Activated naive CD8-positive, alpha-beta T cell treated with anti-CD3 and anti-CD28 coated beads for 36 hours (primary cell): Measurements from ENCODE around the gene HIVEP1. TPM values are rescaled to one million over a fixed set of nuclear protein-coding genes. Genes with fewer than 3 reads are reported as not detected.

Source experiments
- DNase-seq: peaks from one replicate; pipeline ENCODE4 v3.0.0; 2021
- H3K27ac Mint-ChIP-seq: one replicate; pipeline ENCODE4 v1.8.0; 2022; ENCODE audit warnings: mild to moderate bottlenecking, moderate library complexity, mixed read lengths
- H3K27me3 Mint-ChIP-seq: one replicate; pipeline ENCODE4 v1.8.0; 2022; ENCODE audit warnings: mild to moderate bottlenecking, mixed read lengths
- H3K36me3 Mint-ChIP-seq: one replicate; pipeline ENCODE4 v1.8.0; 2021; ENCODE audit warnings: mild to moderate bottlenecking, mixed read lengths
- H3K4me1 Mint-ChIP-seq: one replicate; pipeline ENCODE4 v1.8.0; 2021; ENCODE audit warnings: mixed read lengths
- H3K4me3 Mint-ChIP-seq: one replicate; pipeline ENCODE4 v1.8.0; 2022; ENCODE audit warnings: mild to moderate bottlenecking, moderate library complexity, mixed read lengths
- H3K9me3 Mint-ChIP-seq: one replicate; pipeline ENCODE4 v1.8.0; 2022; ENCODE audit warnings: mixed read lengths
- total RNA-seq, 2 experiments: library from RNA; stranded (reverse); gene quantifications; one replicate each; pipeline ENCODE4 v1.2.3, GENCODE V29; 2021

HIVEP1 gene
- total RNA-seq, 2 experiments from 2014 or later, result 33.9 to 41.9 TPM

- H3K4me3 Mint-ChIP-seq, result no peak overlapping the region
- DNase-seq, result no peak
- peaks cover 79% of the 10 kb centered on the region for H3K36me3 Mint-ChIP-seq
- H3K4me1 Mint-ChIP-seq, result peaks cover 56% of the 10 kb centered on the region
- H3K27me3 Mint-ChIP-seq, result no peaks in the 10 kb centered on the region
- H3K9me3 Mint-ChIP-seq, result peaks cover 2% of the 10 kb centered on the region
- H3K27ac Mint-ChIP-seq, result no peak overlapping the region
Observed at GRCh38 chr6:12022953-12023388, 10.9 kb downstream of the HIVEP1 start.

- Mint-ChIP-seq H3K27me3 (no peaks in the 10 kb centered on the region), H3K4me1 (peaks cover 49% of the 10 kb centered on the region), H3K4me3 (no peak overlapping the region), H3K36me3 (peaks cover 81% of the 10 kb centered on the region), H3K9me3 (peaks cover 6% of the 10 kb centered on the region), H3K27ac (no peak overlapping the region)
- DNase-seq, result no peak
Observed at GRCh38 chr6:12024216-12024615, 12.1 kb downstream of the HIVEP1 start.

DNA sequence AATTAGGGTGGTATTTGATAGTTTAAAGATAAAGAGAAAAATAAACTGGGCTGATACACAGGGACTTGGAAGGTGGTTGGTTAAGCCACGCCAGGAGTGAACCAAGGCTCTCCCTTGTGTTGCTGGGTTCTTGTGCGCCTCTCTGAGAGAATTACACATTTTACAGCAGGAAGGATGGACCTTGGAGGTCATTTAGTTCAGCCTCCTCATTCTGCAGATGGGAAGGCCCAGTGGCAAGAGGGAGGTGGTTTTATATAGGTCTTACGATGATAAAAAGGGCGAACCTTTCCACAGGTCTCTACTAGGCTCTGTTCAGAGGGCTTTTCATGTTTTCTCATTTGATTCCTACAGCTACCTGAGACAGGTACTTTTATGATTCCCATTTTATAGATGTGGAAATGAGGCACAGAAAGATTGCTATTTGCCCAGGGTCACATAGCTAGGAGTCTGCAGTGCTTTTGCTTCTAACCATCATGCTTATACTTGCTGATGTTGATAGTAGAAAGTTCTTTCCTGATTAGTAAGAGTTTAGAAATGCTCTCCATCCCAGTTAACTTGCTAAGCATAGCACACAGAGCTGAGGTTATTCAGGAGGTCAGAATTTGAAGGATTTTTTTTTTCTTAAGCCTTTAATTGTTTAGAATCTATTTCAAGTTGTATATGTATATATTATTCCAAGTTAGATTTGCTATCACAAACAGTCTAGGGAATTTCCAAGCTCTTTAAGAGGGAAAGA lies 12.8 kb downstream of the HIVEP1 start:
- H3K27ac Mint-ChIP-seq, result no peak overlapping the region
- H3K4me3 Mint-ChIP-seq, result no peak overlapping the region
- peaks cover 11% of the 10 kb centered on the region for H3K9me3 Mint-ChIP-seq
- H3K36me3 Mint-ChIP-seq, result peaks cover 80% of the 10 kb centered on the region
- peaks cover 42% of the 10 kb centered on the region for H3K4me1 Mint-ChIP-seq
- H3K27me3 Mint-ChIP-seq, result no peaks in the 10 kb centered on the region
- DNase-seq, result no peak

GRCh38 chr6:12026120-12026519 lies 14.0 kb downstream of the HIVEP1 start:
- Mint-ChIP-seq H3K4me1 (peaks cover 44% of the 10 kb centered on the region), H3K9me3 (peaks cover 20% of the 10 kb centered on the region), H3K27me3 (no peaks in the 10 kb centered on the region), H3K27ac (peak overlapping the region; percentile 66), H3K4me3 (peak overlapping the region; percentile 5), H3K36me3 (peaks cover 81% of the 10 kb centered on the region)
- DNase-seq, result no peak

GRCh38 chr6:12026833-12027232 lies 14.7 kb downstream of the HIVEP1 start:
- Mint-ChIP-seq H3K4me1 (peaks cover 46% of the 10 kb centered on the region), H3K4me3 (no peak overlapping the region), H3K27me3 (no peaks in the 10 kb centered on the region), H3K36me3 (peaks cover 81% of the 10 kb centered on the region), H3K27ac (no peak overlapping the region), H3K9me3 (peaks cover 20% of the 10 kb centered on the region)
- no peak for DNase-seq

DNA sequence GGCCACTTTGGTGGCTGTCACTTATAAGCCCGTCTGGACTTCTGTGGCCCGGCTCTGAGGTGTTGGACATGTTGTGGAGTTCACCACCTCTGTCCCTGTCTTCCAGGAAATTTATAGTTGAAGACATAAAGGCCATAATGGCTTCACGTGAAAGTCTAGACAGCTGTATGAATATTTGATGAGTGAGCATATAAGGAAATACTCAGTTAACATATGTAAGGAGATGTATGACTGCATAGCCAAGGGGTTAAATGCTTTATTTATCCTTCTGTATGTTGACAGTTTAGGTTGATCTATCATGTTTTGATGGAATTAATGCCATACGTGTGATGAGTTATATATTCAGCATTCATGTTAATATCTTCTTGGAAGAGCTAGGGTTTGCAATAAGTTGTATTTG lies 16.1 kb downstream of the HIVEP1 start:
- DNase-seq, result no peak
- Mint-ChIP-seq H3K36me3 (peaks cover 80% of the 10 kb centered on the region), H3K27ac (no peak overlapping the region), H3K4me3 (no peak overlapping the region), H3K27me3 (no peaks in the 10 kb centered on the region), H3K4me1 (peaks cover 46% of the 10 kb centered on the region), H3K9me3 (peaks cover 20% of the 10 kb centered on the region)

- Mint-ChIP-seq H3K36me3 (peaks cover 75% of the 10 kb centered on the region), H3K27me3 (no peaks in the 10 kb centered on the region), H3K4me3 (no peak overlapping the region), H3K4me1 (peaks cover 53% of the 10 kb centered on the region), H3K9me3 (peaks cover 20% of the 10 kb centered on the region), H3K27ac (peak overlapping the region; percentile 30)
- DNase-seq, result no peak
Observed at GRCh38 chr6:12029979-12030737, 18.0 kb downstream of the HIVEP1 start.

GRCh38 chr6:12030993-12031550 lies 19.0 kb downstream of the HIVEP1 start:
- no peaks in the 10 kb centered on the region for H3K27me3 Mint-ChIP-seq
- no peak for DNase-seq
- peak overlapping the region; percentile 22 for H3K27ac Mint-ChIP-seq
- peaks cover 69% of the 10 kb centered on the region for H3K36me3 Mint-ChIP-seq
- peaks cover 20% of the 10 kb centered on the region for H3K9me3 Mint-ChIP-seq
- peaks cover 49% of the 10 kb centered on the region for H3K4me1 Mint-ChIP-seq
- no peak overlapping the region for H3K4me3 Mint-ChIP-seq

DNA sequence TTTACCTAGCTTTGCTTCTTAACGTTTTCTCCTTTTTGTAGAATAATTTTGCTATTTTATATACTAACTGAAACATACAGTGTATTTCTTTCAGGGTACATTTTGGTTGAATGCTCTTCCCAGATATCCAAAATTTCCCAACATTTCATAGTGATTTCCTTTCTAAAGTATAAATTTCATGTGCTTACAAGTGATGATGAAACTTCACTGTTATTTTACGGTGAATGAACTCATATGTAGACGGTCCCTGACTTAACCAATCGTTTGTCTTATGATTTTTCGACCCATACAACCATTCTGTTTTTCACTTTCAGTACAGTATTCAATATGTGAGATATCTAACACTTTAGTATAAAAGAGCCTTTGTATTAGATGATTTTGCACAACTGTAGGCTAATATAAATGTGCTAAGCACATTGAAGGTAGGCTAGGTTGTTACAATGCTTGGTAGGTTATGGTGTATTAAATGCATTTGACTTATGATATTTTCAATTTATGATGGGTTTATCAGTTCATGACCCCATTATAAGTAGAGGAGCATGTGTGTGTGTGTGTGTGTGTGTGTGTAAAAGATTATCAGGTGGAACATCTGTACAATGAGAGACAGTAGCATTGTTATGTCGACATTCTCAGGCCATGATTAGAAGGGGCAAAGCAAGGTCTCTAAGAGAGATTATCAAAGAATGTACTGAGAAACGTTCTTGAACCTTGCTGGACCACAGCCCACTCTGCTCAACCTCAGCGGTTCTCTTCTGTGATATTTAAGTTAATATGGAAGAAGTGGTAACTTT lies 20.9 kb downstream of the HIVEP1 start:
- no peak for DNase-seq
- Mint-ChIP-seq H3K36me3 (peaks cover 68% of the 10 kb centered on the region), H3K27me3 (no peaks in the 10 kb centered on the region), H3K4me3 (no peak overlapping the region), H3K27ac (peak overlapping the region; percentile 35), H3K9me3 (peaks cover 18% of the 10 kb centered on the region), H3K4me1 (peaks cover 59% of the 10 kb centered on the region)

- Mint-ChIP-seq H3K9me3 (peaks cover 17% of the 10 kb centered on the region), H3K27ac (no peak overlapping the region), H3K4me1 (peaks cover 62% of the 10 kb centered on the region), H3K4me3 (no peak overlapping the region), H3K36me3 (peaks cover 67% of the 10 kb centered on the region), H3K27me3 (no peaks in the 10 kb centered on the region)
- DNase-seq, result no peak
Observed at GRCh38 chr6:12033770-12034169, 21.7 kb downstream of the HIVEP1 start.

DNA sequence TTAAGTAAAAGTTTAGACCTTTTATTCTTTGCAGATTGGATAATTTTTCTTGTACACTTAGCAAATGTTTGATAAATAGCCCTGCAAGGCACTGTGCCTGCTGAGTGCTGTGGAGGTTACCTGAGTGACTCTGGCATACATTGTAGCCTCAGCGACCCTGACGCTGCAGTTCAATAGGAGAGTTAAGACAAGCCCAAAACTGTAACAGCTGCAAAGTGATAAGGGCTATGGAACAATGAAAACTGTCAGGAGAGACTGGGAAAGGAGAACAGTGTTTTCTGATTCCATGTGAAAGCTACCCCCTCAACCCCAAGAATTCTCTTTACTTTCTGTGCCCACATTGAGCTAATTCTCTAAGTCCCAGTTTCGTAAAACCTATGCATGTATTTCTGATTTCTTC lies 22.2 kb downstream of the HIVEP1 start:
- Mint-ChIP-seq H3K4me3 (no peak overlapping the region), H3K36me3 (peaks cover 67% of the 10 kb centered on the region), H3K4me1 (peaks cover 68% of the 10 kb centered on the region), H3K27ac (no peak overlapping the region), H3K27me3 (no peaks in the 10 kb centered on the region), H3K9me3 (peaks cover 14% of the 10 kb centered on the region)
- no peak for DNase-seq

GRCh38 chr6:12034837-12035236 lies 22.7 kb downstream of the HIVEP1 start:
- peaks cover 71% of the 10 kb centered on the region for H3K4me1 Mint-ChIP-seq
- no peak for DNase-seq
- peaks cover 67% of the 10 kb centered on the region for H3K36me3 Mint-ChIP-seq
- no peak overlapping the region for H3K27ac Mint-ChIP-seq
- H3K9me3 Mint-ChIP-seq, result peaks cover 11% of the 10 kb centered on the region
- H3K4me3 Mint-ChIP-seq, result no peak overlapping the region
- no peaks in the 10 kb centered on the region for H3K27me3 Mint-ChIP-seq

DNA sequence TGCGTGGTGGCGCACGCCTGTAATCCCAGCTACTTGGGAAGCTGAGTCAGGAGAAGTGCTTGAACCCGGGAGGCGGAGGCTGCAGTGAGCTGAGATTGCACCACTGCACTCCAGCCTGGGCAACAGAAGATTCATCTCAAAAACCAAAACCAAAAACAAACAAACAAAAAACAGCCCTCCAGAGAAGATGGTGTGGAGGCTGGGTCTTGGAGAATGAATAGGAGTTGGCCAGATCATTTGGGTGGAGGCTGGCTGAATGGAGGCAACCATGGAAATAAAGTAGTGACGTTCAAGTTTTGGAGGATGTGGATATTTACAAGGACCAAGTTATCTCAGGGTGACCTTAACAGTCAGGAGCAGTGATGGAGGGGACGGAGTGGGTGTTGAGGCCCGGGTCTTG lies 24.7 kb downstream of the HIVEP1 start:
- Mint-ChIP-seq H3K4me3 (no peak overlapping the region), H3K27ac (no peak overlapping the region), H3K27me3 (no peaks in the 10 kb centered on the region), H3K4me1 (peaks cover 61% of the 10 kb centered on the region), H3K9me3 (peaks cover 3% of the 10 kb centered on the region), H3K36me3 (peaks cover 61% of the 10 kb centered on the region)
- DNase-seq, result no peak

DNA sequence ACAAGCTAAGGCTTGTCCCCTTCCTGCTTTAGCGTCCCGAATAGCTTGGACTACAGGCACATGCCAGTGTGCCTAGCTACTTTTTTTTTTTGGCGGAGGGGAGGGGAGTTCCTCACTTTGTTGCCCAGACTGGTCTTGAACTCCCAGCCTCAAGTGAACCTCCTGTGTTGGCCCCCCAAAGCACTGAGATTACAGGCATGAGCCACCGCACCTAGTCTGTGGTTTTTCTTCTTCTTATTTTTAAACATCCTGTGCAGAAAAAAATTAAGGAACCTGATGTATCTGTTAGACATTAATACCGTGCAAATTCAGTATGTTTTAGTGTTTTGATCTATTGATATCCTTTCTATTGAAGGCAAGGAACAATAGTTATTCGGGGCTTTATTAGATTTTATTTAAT lies 25.7 kb downstream of the HIVEP1 start:
- H3K4me1 Mint-ChIP-seq, result peaks cover 61% of the 10 kb centered on the region
- DNase-seq, result no peak
- no peaks in the 10 kb centered on the region for H3K27me3 Mint-ChIP-seq
- H3K4me3 Mint-ChIP-seq, result no peak overlapping the region
- H3K9me3 Mint-ChIP-seq, result peaks cover 3% of the 10 kb centered on the region
- peaks cover 55% of the 10 kb centered on the region for H3K36me3 Mint-ChIP-seq
- H3K27ac Mint-ChIP-seq, result peak overlapping the region; percentile 25
